ENCODE data around the gene PRDM2. TPM values are rescaled to one million over a fixed set of nuclear protein-coding genes. Genes with fewer than 3 reads are reported as not detected.
"Not testable (repeated sequence)": the region's sequence is repeated elsewhere in the genome, so short reads cannot be mapped to it uniquely, and the experiment has no call there.

Gene PRDM2
- total RNA-seq, 1 donor: 12.7 TPM

- no peaks in the 10 kb centered on the region for H4K20me1 ChIP-seq (ENCODE audit: insufficient read depth, low read length)
- H3K4me1 ChIP-seq (ENCODE audit: insufficient read depth, low read length): no peaks in the 10 kb centered on the region
- H3K36me3 ChIP-seq (ENCODE audit: insufficient read depth, low read length): no peaks in the 10 kb centered on the region
- no peak overlapping the region for H3K27ac ChIP-seq (ENCODE audit: low read depth, low read length)
- no peak for TF ChIP-seq CTCF (IDR thresholded peaks at IDR 0.05; ENCODE audit: extremely low read depth, low read depth, low read length)
- DNase-seq (ENCODE audit: insufficient read length, low spot score, missing footprints): no peak
- no peak overlapping the region for H2AFZ ChIP-seq (ENCODE audit: low read length)
- H3K4me3 ChIP-seq (ENCODE audit: insufficient read depth, low read length): no peak overlapping the region
- H3K27me3 ChIP-seq (ENCODE audit: insufficient read depth, low read length): no peaks in the 10 kb centered on the region
- H3K9me3 ChIP-seq (ENCODE audit: low read depth, low read length): no peaks in the 10 kb centered on the region
- H3K79me2 ChIP-seq (ENCODE audit: insufficient read depth, low read length): no peaks in the 10 kb centered on the region
- no peak overlapping the region for H3K4me2 ChIP-seq (ENCODE audit: insufficient read depth, low read length)
These were observed 20.3 kb upstream of the PRDM2 start for GRCh38 chr1:13679651-13680050.

- not testable (repeated sequence) for H2AFZ ChIP-seq (ENCODE audit: low read length); H3K4me1 ChIP-seq (ENCODE audit: insufficient read depth, low read length); DNase-seq (ENCODE audit: insufficient read length, low spot score, missing footprints); H3K9me3 ChIP-seq (ENCODE audit: low read depth, low read length); H3K27ac ChIP-seq (ENCODE audit: low read depth, low read length); H3K4me3 ChIP-seq (ENCODE audit: insufficient read depth, low read length); H4K20me1 ChIP-seq (ENCODE audit: insufficient read depth, low read length); H3K36me3 ChIP-seq (ENCODE audit: insufficient read depth, low read length); H3K27me3 ChIP-seq (ENCODE audit: insufficient read depth, low read length); H3K79me2 ChIP-seq (ENCODE audit: insufficient read depth, low read length); H3K4me2 ChIP-seq (ENCODE audit: insufficient read depth, low read length)
These were observed 19.4 kb upstream of the PRDM2 start for GRCh38 chr1:13680609-13681008.

- H3K4me2 ChIP-seq (ENCODE audit: insufficient read depth, low read length): no peak overlapping the region
- no peak overlapping the region for H3K27ac ChIP-seq (ENCODE audit: low read depth, low read length)
- no peak for DNase-seq (ENCODE audit: insufficient read length, low spot score, missing footprints)
- H3K79me2 ChIP-seq (ENCODE audit: insufficient read depth, low read length): no peaks in the 10 kb centered on the region
- H4K20me1 ChIP-seq (ENCODE audit: insufficient read depth, low read length): no peaks in the 10 kb centered on the region
- H3K27me3 ChIP-seq (ENCODE audit: insufficient read depth, low read length): no peaks in the 10 kb centered on the region
- no peak overlapping the region for H3K4me3 ChIP-seq (ENCODE audit: insufficient read depth, low read length)
- no peaks in the 10 kb centered on the region for H3K36me3 ChIP-seq (ENCODE audit: insufficient read depth, low read length)
- no peaks in the 10 kb centered on the region for H3K9me3 ChIP-seq (ENCODE audit: low read depth, low read length)
- H2AFZ ChIP-seq (ENCODE audit: low read length): no peak overlapping the region
- no peaks in the 10 kb centered on the region for H3K4me1 ChIP-seq (ENCODE audit: insufficient read depth, low read length)
- no peak for TF ChIP-seq CTCF (IDR thresholded peaks at IDR 0.05; ENCODE audit: extremely low read depth, low read depth, low read length)
These were observed 18.1 kb upstream of the PRDM2 start for GRCh38 chr1:13681921-13682320.

- Histone ChIP-seq H2AFZ (ENCODE audit: low read length) (no peak overlapping the region), H3K27ac (ENCODE audit: low read depth, low read length) (no peak overlapping the region), H3K79me2 (ENCODE audit: insufficient read depth, low read length) (no peaks in the 10 kb centered on the region), H4K20me1 (ENCODE audit: insufficient read depth, low read length) (no peaks in the 10 kb centered on the region), H3K9me3 (ENCODE audit: low read depth, low read length) (no peaks in the 10 kb centered on the region), H3K4me1 (ENCODE audit: insufficient read depth, low read length) (no peaks in the 10 kb centered on the region), H3K27me3 (ENCODE audit: insufficient read depth, low read length) (no peaks in the 10 kb centered on the region), H3K4me2 (ENCODE audit: insufficient read depth, low read length) (no peak overlapping the region), H3K4me3 (ENCODE audit: insufficient read depth, low read length) (no peak overlapping the region), H3K36me3 (ENCODE audit: insufficient read depth, low read length) (no peaks in the 10 kb centered on the region)
- DNase-seq (ENCODE audit: insufficient read length, low spot score, missing footprints): no peak
- no peak for TF ChIP-seq CTCF (IDR thresholded peaks at IDR 0.05; ENCODE audit: extremely low read depth, low read depth, low read length)
These were observed 17.5 kb upstream of the PRDM2 start for GRCh38 chr1:13682444-13682843.

All from osteoblast (primary cell).